Fibroblast of the conjunctiva (primary cell): Measurements from ENCODE around the gene P2RX6.

ENCODE experiments used
- DNase-seq: peaks from one replicate; pipeline ENCODE4 v3.0.0-alpha.2; 2010; ENCODE audit warnings: low read depth

P2RX6 gene

GRCh38 chr22:21012446-21013407 is 2.2 kb upstream of the P2RX6 start:
- DNase-seq = no peak

- no peak for DNase-seq
Measured at GRCh38 chr22:21013657-21014201, 1.2 kb upstream of the P2RX6 start.

- peak; percentile 84 for DNase-seq
Measured at GRCh38 chr22:21014202-21014725, 701 bp upstream of the P2RX6 start.

- DNase-seq = no peak
Measured at GRCh38 chr22:21015466-21016006, 571 bp downstream of the P2RX6 start.

GRCh38 chr22:21016644-21017420 is 1.9 kb downstream of the P2RX6 start:
- no peak for DNase-seq

- DNase-seq = no peak
Measured at GRCh38 chr22:21018314-21018713, 3.3 kb downstream of the P2RX6 start.

GRCh38 chr22:21020802-21021429 is 6.0 kb downstream of the P2RX6 start:
- no peak for DNase-seq

GRCh38 chr22:21022507-21022906 is 7.5 kb downstream of the P2RX6 start:
- DNase-seq = no peak

GRCh38 chr22:21022955-21023614 is 8.1 kb downstream of the P2RX6 start:
- no peak for DNase-seq

GRCh38 chr22:21025266-21025665 is 10.3 kb downstream of the P2RX6 start:
- DNase-seq = no peak

- DNase-seq = no peak
Measured at GRCh38 chr22:21025763-21026755, 11.1 kb downstream of the P2RX6 start.

- DNase-seq = no peak
Measured at GRCh38 chr22:21026783-21027692, 12.1 kb downstream of the P2RX6 start.

GRCh38 chr22:21028277-21029251 is 13.6 kb downstream of the P2RX6 start:
- DNase-seq = no peak

- DNase-seq = no peak
Measured at GRCh38 chr22:21029486-21030025, 14.6 kb downstream of the P2RX6 start.

GRCh38 chr22:21030032-21030431 is 15.1 kb downstream of the P2RX6 start:
- DNase-seq = no peak

GRCh38 chr22:21030621-21031544 is 15.9 kb downstream of the P2RX6 start:
- DNase-seq = no peak
